Measurements from ENCODE around the gene OTOP2.

DNA sequence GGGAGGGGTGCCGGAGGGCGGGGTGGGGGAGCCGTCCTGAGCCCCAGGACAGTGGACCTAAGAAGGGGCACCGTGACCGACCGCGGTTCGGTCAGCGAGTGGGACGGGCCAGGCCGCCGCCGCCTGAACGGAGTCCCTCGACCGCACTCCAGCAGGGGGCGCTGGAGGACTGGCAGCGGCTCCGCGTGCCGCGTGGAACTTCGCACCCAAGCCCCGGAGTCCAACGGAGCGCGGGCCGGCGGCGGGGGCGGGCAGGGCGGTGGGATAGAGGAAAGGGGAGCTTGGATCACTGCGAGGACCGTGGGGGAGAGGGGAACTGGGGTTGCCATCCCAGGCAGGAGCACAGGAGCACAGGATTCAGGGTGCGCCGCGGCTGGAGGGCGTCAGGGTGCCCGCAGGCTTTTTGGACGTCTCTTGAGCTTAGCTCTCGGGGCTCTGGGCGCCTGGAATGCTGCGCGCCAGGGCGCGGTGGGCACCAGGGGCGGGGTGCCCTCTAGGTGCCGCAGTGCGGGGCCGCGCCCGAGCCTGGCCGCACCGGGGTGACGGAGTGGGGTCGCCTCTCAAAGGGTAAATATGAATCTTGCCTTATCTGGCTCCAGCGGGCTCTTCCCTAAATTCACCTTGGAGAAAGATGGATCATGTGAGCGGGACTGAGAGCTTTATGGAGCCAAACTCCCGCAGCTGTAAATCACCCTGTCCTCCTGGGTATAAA, 379 bp upstream of the OTOP2 start:
- TF ChIP-seq MAZ (CRISPR knock-in tag; conservative IDR thresholded peaks at IDR 0.05 in 1 of 2, IDR thresholded peaks at IDR 0.05 in 1 of 2) (peak in 1 of 2 experiments; percentile 49; a peak in 3 of 4 replicates), ZNF24 (IDR thresholded peaks at IDR 0.05) (no peak), TCF7 (IDR thresholded peaks at IDR 0.05; ENCODE audit: borderline replicate concordance) (no peak), POLR2A (conservative IDR thresholded peaks at IDR 0.05) (no peak), ZNF644 (tag; IDR thresholded peaks at IDR 0.05; ENCODE audit: low read depth) (no peak), ARNT (IDR thresholded peaks at IDR 0.05) (no peak), NCOR1 (IDR thresholded peaks at IDR 0.05) (no peak), ZBTB33 (CRISPR knock-in tag; IDR thresholded peaks at IDR 0.05) (no peak), TAF1 (IDR thresholded peaks at IDR 0.05; ENCODE audit: control insufficient read depth, extremely low read depth, insufficient read depth, low read length, severe bottlenecking) (no peak)
